Chondrocyte (in vitro differentiated cells): Measurements from ENCODE around the gene GDF15. TPM values are rescaled to one million over a fixed set of nuclear protein-coding genes. Genes with fewer than 3 reads are reported as not detected.

Experiments
- DNase-seq: peaks from one replicate; pipeline ENCODE4 v3.0.0; 2021; ENCODE audit warnings: mixed read lengths, low spot score
- H3K27ac Mint-ChIP-seq: one replicate; pipeline ENCODE4 v1.8.0; 2021; ENCODE audit warnings: mild to moderate bottlenecking, moderate library complexity, mixed read lengths; ENCODE audit not compliant: unreplicated experiment
- H3K27me3 Mint-ChIP-seq: 2 replicates; pipeline ENCODE4 v1.8.0; 2021; ENCODE audit warnings: low read depth, mixed read lengths
- H3K36me3 Mint-ChIP-seq: 2 replicates; pipeline ENCODE4 v1.8.0; 2021; ENCODE audit warnings: low read depth, mixed read lengths
- H3K4me1 Mint-ChIP-seq: 2 replicates; pipeline ENCODE4 v1.8.0; 2021; ENCODE audit warnings: low read depth, mild to moderate bottlenecking, mixed read lengths
- H3K4me3 Mint-ChIP-seq: one replicate; pipeline ENCODE4 v1.8.0; 2021; ENCODE audit warnings: mild to moderate bottlenecking, moderate library complexity, mixed read lengths; ENCODE audit not compliant: unreplicated experiment
- H3K9me3 Mint-ChIP-seq: 2 replicates; pipeline ENCODE4 v1.8.0; 2021; ENCODE audit warnings: low read depth, mixed read lengths
- CTCF ChIP-seq: fragments of 200-600 bp; sonication (generic); IDR thresholded peaks from 2 replicates; pipeline ENCODE4 v1.5.0; 2021; ENCODE audit warnings: antibody characterized with exemption, mild to moderate bottlenecking, moderate library complexity
- total RNA-seq: library from RNA; stranded (reverse); gene quantifications from 3 replicates; pipeline ENCODE4 v1.2.1, GENCODE V29; 2021

Gene GDF15
- total RNA-seq, 1 donor from 2014 or later: 149 TPM

GRCh38 chr19:18364826-18365528, 21.0 kb upstream of the GDF15 start:
- H3K4me3 Mint-ChIP-seq: no peak overlapping the region
- H3K27ac Mint-ChIP-seq: peak overlapping the region; percentile 98
- no peaks in the 10 kb centered on the region for H3K27me3 Mint-ChIP-seq
- peaks cover 39% of the 10 kb centered on the region for H3K4me1 Mint-ChIP-seq
- H3K36me3 Mint-ChIP-seq: peaks cover 5% of the 10 kb centered on the region
- H3K9me3 Mint-ChIP-seq: no peaks in the 10 kb centered on the region
- no peak for TF ChIP-seq CTCF
- no peak for DNase-seq

- Mint-ChIP-seq H3K4me1 (peaks cover 39% of the 10 kb centered on the region), H3K36me3 (peaks cover 5% of the 10 kb centered on the region), H3K27ac (peak overlapping the region; percentile 98), H3K27me3 (no peaks in the 10 kb centered on the region), H3K4me3 (no peak overlapping the region), H3K9me3 (no peaks in the 10 kb centered on the region)
- TF ChIP-seq CTCF: no peak
- DNase-seq: no peak
Measured at GRCh38 chr19:18366021-18366435, 19.9 kb upstream of the GDF15 start.

- peaks cover 2% of the 10 kb centered on the region for H3K36me3 Mint-ChIP-seq
- TF ChIP-seq CTCF: no peak
- H3K4me1 Mint-ChIP-seq: peaks cover 37% of the 10 kb centered on the region
- peak overlapping the region; percentile 38 for H3K27ac Mint-ChIP-seq
- H3K9me3 Mint-ChIP-seq: no peaks in the 10 kb centered on the region
- H3K27me3 Mint-ChIP-seq: no peaks in the 10 kb centered on the region
- no peak overlapping the region for H3K4me3 Mint-ChIP-seq
- no peak for DNase-seq
Measured at GRCh38 chr19:18368504-18369222, 17.3 kb upstream of the GDF15 start.

- no peak for TF ChIP-seq CTCF
- no peaks in the 10 kb centered on the region for H3K27me3 Mint-ChIP-seq
- H3K36me3 Mint-ChIP-seq: no peaks in the 10 kb centered on the region
- no peak overlapping the region for H3K4me3 Mint-ChIP-seq
- peaks cover 39% of the 10 kb centered on the region for H3K4me1 Mint-ChIP-seq
- peak overlapping the region; percentile 97 for H3K27ac Mint-ChIP-seq
- no peak for DNase-seq
- H3K9me3 Mint-ChIP-seq: no peaks in the 10 kb centered on the region
Measured at GRCh38 chr19:18373407-18373891, 12.5 kb upstream of the GDF15 start.

- peaks cover 39% of the 10 kb centered on the region for H3K4me1 Mint-ChIP-seq
- H3K27ac Mint-ChIP-seq: peak overlapping the region; percentile 97
- no peaks in the 10 kb centered on the region for H3K9me3 Mint-ChIP-seq
- H3K4me3 Mint-ChIP-seq: peak overlapping the region; percentile 10
- no peak for TF ChIP-seq CTCF
- peak; percentile 97 for DNase-seq
- H3K36me3 Mint-ChIP-seq: no peaks in the 10 kb centered on the region
- H3K27me3 Mint-ChIP-seq: no peaks in the 10 kb centered on the region
Measured at GRCh38 chr19:18373892-18374629, 11.9 kb upstream of the GDF15 start.
